Measurements from ENCODE around the gene STPG2.
"Not testable (repeated sequence)": the region's sequence is repeated elsewhere in the genome, so short reads cannot be mapped to it uniquely, and the experiment has no call there.

STPG2 gene

DNA sequence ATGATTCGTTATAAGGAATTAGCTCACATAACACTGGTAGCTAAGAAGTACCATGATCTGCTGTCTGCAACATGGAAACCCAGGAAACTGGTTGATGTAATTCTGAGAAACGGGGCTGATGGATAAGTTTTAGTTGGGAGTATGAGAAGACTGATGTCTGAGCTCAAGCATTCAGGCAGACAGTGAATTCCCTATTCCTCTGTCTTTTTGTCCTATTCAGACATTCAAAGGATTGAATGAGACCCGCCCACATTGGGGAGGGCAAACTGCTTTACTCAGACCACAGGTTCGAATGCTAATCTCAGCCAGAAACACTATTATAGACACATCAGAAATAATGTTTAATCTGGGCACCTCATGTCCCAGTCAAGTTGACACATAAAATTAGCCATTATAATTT is 515.5 kb downstream of the STPG2 start:
- DNase-seq = no peak

DNA sequence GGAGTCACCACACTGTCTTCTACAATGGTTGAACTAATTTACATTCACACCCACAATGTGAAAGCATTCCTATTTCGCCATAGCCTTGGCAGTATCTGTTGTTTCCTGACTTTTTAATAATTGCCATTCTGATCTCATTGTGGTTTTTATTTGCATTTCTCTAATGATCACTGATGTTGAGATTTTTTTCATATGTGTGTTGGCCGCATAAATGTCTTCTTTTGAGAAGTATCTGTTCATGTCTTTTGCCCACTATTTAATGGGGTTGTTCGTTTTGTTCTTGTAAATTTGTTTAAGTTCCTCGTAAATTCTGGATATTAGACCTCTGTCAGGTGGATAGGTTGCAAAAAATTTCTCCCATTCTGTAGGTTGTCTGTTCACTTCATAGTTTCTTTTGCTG is 519.1 kb downstream of the STPG2 start:
- DNase-seq = no peak

- DNase-seq = no peak
Measured at GRCh38 chr4:97605932-97606331, 537.3 kb downstream of the STPG2 start.

DNA sequence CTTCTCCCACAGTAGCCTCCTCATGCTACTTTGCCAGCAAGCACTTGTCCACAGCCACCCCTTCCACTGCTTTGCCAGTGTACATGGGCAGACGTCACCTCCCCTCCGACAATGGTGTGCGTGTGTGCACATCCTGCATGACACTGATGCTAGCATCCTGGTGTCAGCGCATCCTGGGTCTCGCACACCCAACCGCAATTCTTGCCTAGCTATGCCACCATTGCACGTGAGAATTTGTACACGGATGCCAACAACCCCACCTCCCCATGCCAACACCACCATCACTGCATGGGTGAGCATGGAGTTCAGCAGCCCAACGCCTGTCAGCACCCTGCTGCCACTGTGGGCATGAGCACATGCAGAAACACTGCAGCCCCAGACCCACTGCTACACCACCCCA is 550.0 kb downstream of the STPG2 start:
- no peak for DNase-seq

- no peak for DNase-seq
Measured at GRCh38 chr4:97590266-97590665, 553.0 kb downstream of the STPG2 start.

GRCh38 chr4:97589481-97590196 is 553.6 kb downstream of the STPG2 start:
- DNase-seq = no peak

DNA sequence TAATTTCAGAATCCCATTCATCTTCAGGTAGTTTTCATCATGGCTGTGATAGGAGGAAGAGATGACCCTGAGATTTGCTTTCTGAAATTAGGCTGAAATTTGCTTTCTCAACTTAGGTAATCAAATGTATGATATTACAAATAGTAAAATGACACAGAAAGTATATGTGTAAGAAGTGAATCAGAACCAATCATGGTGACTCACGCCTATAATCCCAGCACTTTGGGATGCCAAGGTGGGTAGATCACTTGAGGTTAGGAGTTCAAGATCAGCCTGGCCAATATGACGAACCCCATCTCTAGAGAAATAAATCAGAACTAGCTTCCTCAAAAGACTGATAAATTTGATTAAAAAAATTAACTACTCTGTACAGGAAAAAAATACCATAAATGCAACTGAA is 555.4 kb downstream of the STPG2 start:
- DNase-seq = no peak

DNA sequence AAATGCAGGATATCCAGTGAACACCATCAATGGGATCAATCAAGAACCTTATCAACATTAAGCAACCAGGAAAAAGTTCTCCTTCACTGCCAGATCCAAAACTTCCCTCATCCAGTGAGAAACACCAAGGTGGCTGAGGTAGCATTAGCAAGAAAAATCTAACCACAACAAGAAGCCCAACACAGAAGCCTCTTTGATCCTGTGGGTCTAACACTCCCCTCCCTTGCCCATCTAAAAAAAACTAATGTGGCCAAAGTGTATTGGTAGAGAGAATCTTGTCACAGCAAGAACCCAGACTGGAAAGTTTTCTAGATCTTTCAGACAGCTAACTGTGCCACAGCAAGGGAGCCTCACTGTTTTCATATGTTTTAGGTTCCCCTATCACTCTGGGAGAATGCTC is 558.0 kb downstream of the STPG2 start:
- no peak for DNase-seq

DNA sequence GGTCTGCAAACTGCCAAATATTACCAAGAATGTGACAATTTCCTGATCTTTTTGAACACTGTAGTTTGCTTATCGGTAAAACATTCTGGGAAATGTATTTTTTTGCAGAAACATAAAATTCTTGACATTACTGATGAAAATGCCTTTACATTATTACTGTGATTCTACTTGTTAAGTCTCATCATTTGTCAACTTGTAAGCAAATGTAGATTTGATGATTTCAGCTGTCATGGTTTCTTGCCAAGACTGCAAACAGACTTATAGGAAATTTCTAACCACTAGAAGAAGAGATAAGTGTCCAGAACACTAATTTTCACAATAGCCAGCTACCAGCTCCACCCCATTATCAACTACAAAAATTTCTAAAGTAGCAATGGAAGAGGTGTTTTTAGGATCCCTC is 560.4 kb downstream of the STPG2 start:
- no peak for DNase-seq

- DNase-seq = no peak
Measured at GRCh38 chr4:97577004-97577403, 566.3 kb downstream of the STPG2 start.

- DNase-seq = no peak
Measured at GRCh38 chr4:97560009-97560408, 583.3 kb downstream of the STPG2 start.

- DNase-seq = no peak
Measured at GRCh38 chr4:97558204-97558778, 585.0 kb downstream of the STPG2 start.

DNA sequence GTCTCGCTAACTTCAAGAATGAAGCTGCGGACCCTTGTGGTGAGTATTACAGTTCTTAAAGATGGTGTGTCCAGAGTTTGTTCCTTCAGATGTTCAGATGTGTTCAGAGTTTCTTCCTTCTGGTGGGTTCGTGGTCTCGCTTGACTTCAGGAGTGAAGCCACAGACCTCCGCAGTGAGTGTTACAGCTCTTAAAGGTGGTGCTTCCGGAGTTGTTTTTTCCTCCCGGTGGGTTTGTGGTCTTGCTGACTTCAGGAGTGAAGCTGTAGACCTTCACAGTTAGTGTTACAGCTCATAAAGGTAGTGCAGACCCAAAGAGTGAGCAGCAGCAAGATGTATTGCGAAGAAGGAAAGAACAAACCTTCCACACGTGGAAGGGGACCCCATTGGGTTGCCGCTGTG is 592.6 kb downstream of the STPG2 start:
- not testable (repeated sequence) for DNase-seq

- no peak for DNase-seq
Measured at GRCh38 chr4:97548943-97549583, 594.2 kb downstream of the STPG2 start.

GRCh38 chr4:97548186-97548585 is 595.1 kb downstream of the STPG2 start:
- DNase-seq = no peak

DNA sequence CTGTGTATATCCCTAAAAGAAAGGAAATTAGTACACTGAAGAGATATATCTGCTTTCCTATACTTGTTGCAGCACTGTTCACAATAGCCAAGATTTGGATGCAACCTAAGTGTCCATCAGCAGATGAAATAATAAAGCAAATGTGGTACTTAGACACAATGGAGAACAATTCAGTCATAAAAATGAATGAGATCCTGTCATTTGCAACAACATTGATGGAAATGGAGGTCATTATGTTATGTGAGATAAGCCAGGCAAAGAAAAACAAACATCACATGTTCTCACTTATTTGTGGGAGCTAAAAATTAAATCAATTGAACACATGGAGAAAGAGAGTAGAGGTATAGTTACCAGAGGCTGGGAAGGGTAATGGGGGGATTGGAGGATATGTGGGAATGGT is 611.9 kb downstream of the STPG2 start:
- DNase-seq = no peak

- DNase-seq = no peak
Measured at GRCh38 chr4:97530676-97531075, 612.6 kb downstream of the STPG2 start.

- no peak for DNase-seq
Measured at GRCh38 chr4:97525236-97525635, 618.0 kb downstream of the STPG2 start.

- no peak for DNase-seq
Measured at GRCh38 chr4:97517939-97518338, 625.3 kb downstream of the STPG2 start.

DNA sequence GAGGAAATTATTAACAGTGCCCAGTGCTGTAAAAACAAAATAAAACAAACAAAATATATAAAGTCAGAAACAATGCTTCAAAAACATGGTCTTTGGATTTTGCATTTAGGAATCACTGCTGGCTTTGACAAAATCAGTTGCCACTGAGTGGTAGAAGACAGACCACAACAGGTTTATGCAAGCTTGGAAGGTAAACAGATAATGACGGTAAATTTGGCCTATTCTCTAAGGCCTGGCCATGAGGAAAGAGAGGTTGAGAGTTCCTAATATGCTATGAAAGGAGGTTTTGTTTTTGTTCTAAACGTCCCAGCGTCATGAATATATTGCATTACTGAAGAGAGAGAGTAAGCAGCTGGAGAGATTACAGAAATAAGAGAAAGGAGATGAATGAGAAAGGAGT is 629.4 kb downstream of the STPG2 start:
- DNase-seq = no peak
